ENCODE measurements around the gene ERAS. TPM values are rescaled to one million over a fixed set of nuclear protein-coding genes. Genes with fewer than 3 reads are reported as not detected.

Gene ERAS
- total and polyA plus RNA-seq, 2 experiments from 2014 or later, result 0.17 TPM; not detected in 1

DNA sequence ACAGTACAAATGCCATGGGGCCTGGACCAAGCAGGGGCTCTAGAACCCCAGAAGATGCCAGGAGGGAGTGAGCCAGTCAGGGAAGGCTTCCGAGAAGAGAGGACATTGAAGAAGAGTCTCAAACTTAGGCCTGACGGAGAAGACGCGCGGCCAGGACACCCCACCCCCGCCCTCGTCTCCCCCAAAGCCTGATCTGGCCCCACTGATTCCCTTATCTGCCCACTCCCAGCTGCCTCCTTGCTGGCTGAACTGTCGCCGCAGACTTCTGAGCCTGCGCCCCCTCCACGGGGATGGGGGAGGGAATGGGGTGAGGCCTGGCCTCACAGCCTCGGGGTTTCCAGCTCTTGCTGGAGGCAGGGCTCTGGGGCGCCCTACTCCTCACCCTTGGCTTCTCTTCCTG, 43.5 kb upstream of the ERAS start:
- Histone ChIP-seq H3K4me1 (ENCODE audit: low read depth) (no peaks in the 10 kb centered on the region), H3K4me3 (no peak overlapping the region), H3K9me3 (ENCODE audit: low read depth) (no peaks in the 10 kb centered on the region), H3K36me3 (no peaks in the 10 kb centered on the region), H3K27ac (no peak overlapping the region), H3K27me3 (no peaks in the 10 kb centered on the region)
- no peak for DNase-seq (ENCODE audit: low read depth in 1 of 2, low spot score in 1 of 2)
- TF ChIP-seq, protein P1, sequence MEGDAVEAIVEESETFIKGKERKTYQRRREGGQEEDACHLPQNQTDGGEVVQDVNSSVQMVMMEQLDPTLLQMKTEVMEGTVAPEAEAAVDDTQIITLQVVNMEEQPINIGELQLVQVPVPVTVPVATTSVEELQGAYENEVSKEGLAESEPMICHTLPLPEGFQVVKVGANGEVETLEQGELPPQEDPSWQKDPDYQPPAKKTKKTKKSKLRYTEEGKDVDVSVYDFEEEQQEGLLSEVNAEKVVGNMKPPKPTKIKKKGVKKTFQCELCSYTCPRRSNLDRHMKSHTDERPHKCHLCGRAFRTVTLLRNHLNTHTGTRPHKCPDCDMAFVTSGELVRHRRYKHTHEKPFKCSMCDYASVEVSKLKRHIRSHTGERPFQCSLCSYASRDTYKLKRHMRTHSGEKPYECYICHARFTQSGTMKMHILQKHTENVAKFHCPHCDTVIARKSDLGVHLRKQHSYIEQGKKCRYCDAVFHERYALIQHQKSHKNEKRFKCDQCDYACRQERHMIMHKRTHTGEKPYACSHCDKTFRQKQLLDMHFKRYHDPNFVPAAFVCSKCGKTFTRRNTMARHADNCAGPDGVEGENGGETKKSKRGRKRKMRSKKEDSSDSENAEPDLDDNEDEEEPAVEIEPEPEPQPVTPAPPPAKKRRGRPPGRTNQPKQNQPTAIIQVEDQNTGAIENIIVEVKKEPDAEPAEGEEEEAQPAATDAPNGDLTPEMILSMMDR (IDR thresholded peaks at IDR 0.05; ENCODE audit: low read depth, low read length), result no peak

DNA sequence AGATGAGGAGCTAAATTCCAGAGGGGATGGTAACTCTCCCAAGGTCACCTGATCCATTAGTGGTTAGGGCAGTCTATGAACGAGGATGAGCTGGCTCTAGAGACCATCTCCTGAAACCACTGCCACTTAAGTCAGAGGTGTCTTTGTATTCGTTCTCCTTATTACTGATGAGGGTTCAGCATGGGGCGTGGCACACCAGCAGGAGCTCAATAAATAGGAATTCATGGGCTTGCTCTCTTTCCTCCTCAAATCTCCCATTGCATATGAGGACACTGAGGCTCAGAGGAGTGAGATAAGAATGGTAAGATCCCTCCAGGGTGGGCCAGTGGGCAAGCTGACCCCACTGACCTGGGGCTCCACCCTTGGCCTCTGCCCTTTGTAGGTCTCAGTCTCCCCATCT, 41.6 kb upstream of the ERAS start:
- H3K36me3 ChIP-seq, result no peaks in the 10 kb centered on the region
- H3K27ac ChIP-seq, result no peak overlapping the region
- TF ChIP-seq, protein P1 (IDR thresholded peaks at IDR 0.05; ENCODE audit: low read depth, low read length), result no peak

DNA sequence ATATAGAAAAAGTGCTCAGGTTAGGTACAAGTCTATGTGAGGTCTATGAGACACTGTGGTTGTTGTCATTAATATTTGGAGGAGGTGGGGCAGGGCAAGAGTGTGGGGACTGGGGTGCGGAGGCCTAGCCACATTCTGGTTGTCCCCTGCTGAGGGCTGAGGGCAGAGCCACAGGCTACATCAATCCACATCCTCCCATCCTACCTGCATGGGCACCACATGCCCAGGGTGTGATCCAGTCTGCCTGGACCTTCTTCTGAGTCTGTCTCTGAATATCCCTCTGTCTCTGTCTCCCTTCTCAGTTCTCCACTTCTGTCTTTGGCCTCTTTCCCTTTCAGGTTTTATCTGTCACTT, 41.1 kb upstream of the ERAS start:
- Histone ChIP-seq H3K9me3 (ENCODE audit: low read depth) (no peaks in the 10 kb centered on the region), H3K4me3 (no peak overlapping the region), H3K4me1 (ENCODE audit: low read depth) (no peaks in the 10 kb centered on the region), H3K27ac (no peak overlapping the region), H3K27me3 (no peaks in the 10 kb centered on the region), H3K36me3 (no peaks in the 10 kb centered on the region)
- DNase-seq (ENCODE audit: low read depth in 1 of 2, low spot score in 1 of 2), result no peak
- TF ChIP-seq, protein P1 (IDR thresholded peaks at IDR 0.05; ENCODE audit: low read depth, low read length), result no peak

More for the DNA sequence above, 41.6 kb upstream of the ERAS start:
- Histone ChIP-seq H3K27me3 (no peaks in the 10 kb centered on the region), H3K9me3 (ENCODE audit: low read depth) (no peaks in the 10 kb centered on the region), H3K4me3 (no peak overlapping the region), H3K4me1 (ENCODE audit: low read depth) (no peaks in the 10 kb centered on the region)
- no peak for DNase-seq (ENCODE audit: low read depth in 1 of 2, low spot score in 1 of 2)

DNA sequence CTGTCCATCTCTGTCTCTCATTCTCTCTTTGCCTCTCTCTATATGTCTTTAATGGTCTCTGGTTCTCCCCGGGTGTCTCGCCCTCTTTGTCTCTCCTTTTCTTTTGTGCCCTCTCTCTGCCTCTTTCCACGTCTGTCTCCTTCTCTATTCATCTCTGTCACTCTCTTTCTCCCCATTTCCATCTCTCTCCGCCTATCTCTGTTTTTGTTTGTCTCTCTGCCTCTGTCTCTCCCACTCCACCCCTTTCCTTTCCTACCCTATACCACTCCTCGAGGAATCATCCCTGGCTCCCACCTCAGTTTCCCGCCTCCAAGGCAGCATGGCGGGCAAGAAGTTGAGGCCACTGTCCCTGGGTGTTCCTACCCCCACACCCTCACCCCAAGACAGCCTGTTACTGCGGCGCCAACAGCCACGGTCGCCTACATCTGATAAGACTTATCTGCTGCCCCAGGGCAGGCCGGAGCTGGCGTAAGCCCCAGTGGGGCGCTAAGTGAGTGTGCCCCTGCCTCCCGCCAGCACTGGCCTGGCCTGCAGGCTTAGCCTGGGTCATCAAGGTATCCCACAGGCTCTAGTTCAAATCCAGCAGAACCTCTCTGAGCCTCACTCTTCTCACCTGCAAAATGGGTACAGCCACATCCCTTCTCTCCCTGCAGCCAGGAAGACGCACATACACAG, 40.6 kb upstream of the ERAS start:
- TF ChIP-seq, protein P1 (IDR thresholded peaks at IDR 0.05; ENCODE audit: low read depth, low read length), result no peak
- no peaks in the 10 kb centered on the region for H3K27me3 ChIP-seq
- DNase-seq (ENCODE audit: low read depth in 1 of 2, low spot score in 1 of 2), result no peak

DNA sequence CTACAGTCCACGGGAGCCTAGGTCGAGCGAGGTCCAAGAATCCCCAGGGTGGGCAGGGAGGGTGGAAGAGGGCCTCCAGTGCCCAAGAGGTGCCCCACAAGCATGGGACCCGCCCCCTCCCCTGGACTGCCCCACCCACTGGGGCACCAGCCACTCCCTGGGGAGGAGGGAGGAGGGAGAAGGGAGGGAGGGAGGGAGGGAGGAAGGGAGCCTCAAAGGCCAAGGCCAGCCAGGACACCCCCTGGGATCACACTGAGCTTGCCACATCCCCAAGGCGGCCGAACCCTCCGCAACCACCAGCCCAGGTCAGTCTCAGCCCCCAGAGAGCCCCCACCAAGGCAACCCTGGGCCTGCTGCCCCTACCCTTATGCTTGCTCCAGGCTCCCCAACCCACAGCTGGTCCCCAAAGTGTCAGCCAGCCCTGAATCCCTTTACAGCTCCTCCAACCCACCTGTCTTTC, 39.9 kb upstream of the ERAS start, which contains the start of gene GATA1:
TSS of gene GATA1 (plus strand) at position 250 of the 460 bp plus-strand sequence. CDS start 4,520 bp downstream, outside the sequence.
- TF ChIP-seq, protein P1 (IDR thresholded peaks at IDR 0.05; ENCODE audit: low read depth, low read length), result no peak
- Histone ChIP-seq H3K27ac (no peak within 1 kb of the TSS), H3K36me3 (no peaks in the 10 kb centered on the region), H3K27me3 (no peaks in the 10 kb centered on the region), H3K9me3 (ENCODE audit: low read depth) (no peaks in the 10 kb centered on the region), H3K4me1 (ENCODE audit: low read depth) (no peaks in the 10 kb centered on the region), H3K4me3 (no peak within 1 kb of the TSS)
- no peak for DNase-seq (ENCODE audit: low read depth in 1 of 2, low spot score in 1 of 2)

More for the DNA sequence above, 40.6 kb upstream of the ERAS start:
- Histone ChIP-seq H3K27ac (no peak overlapping the region), H3K4me1 (ENCODE audit: low read depth) (no peaks in the 10 kb centered on the region), H3K9me3 (ENCODE audit: low read depth) (no peaks in the 10 kb centered on the region), H3K36me3 (no peaks in the 10 kb centered on the region), H3K4me3 (no peak overlapping the region)

Data from cardiac muscle cell (in vitro differentiated cells and primary cell).